ENCODE data around the gene RBM14.
A peak's percentile ranks its signal among the peaks of the same experiment; 100 is the strongest.

Gene RBM14

DNA sequence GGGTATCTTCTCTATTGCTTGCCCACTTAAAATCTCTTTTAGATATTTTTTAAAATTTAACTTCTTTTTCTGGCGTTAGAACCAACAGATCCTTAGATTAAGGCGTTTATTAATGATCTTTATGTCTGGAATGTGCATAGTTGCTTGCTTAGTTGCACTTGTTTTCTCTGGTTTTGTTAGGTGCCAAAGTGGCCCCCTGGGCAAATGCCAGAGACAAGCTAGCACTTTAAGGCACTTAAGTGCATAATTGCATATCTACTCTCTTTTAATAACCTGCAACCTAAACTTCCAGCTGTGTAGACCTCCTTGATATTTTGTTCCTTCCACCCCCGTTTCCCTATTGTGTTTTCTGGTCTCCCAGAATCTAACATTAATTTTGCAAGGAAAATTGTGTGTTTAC lies 25.4 kb downstream of the RBM14 start:
- Histone ChIP-seq H3K4me3 (ENCODE audit: low read depth in 1 of 2, low read length in 2 of 2) (peak overlapping the region in 1 of 2 experiments; percentile 8; a peak in 1 of 4 replicates), H3K9ac (ENCODE audit: low read depth, low read length) (no peak overlapping the region), H3K27ac (ENCODE audit: low read length) (no peak overlapping the region), H3K4me2 (ENCODE audit: insufficient read depth, low read length) (peak overlapping the region; percentile 78), H3K27me3 (ENCODE audit: insufficient read depth, low read length, poor library complexity) (no peaks in the 10 kb centered on the region), H3K79me2 (ENCODE audit: insufficient read depth, low read length) (peaks cover 97% of the 10 kb centered on the region), H3K9me3 (ENCODE audit: insufficient read depth, low read length, severe bottlenecking) (no peaks in the 10 kb centered on the region), H3K36me3 (ENCODE audit: insufficient read depth, low read length) (peaks cover 86% of the 10 kb centered on the region), H3K4me1 (ENCODE audit: insufficient read depth, low read length) (peaks cover 72% of the 10 kb centered on the region), H4K20me1 (ENCODE audit: insufficient read depth, low read length) (peaks cover 83% of the 10 kb centered on the region), H2AFZ (ENCODE audit: low read depth, low read length) (no peak overlapping the region)
- no peak for TF ChIP-seq EZH2 (IDR thresholded peaks at IDR 0.05; ENCODE audit: borderline replicate concordance, low read depth, low read length, severe bottlenecking)
- TF ChIP-seq, protein P1, sequence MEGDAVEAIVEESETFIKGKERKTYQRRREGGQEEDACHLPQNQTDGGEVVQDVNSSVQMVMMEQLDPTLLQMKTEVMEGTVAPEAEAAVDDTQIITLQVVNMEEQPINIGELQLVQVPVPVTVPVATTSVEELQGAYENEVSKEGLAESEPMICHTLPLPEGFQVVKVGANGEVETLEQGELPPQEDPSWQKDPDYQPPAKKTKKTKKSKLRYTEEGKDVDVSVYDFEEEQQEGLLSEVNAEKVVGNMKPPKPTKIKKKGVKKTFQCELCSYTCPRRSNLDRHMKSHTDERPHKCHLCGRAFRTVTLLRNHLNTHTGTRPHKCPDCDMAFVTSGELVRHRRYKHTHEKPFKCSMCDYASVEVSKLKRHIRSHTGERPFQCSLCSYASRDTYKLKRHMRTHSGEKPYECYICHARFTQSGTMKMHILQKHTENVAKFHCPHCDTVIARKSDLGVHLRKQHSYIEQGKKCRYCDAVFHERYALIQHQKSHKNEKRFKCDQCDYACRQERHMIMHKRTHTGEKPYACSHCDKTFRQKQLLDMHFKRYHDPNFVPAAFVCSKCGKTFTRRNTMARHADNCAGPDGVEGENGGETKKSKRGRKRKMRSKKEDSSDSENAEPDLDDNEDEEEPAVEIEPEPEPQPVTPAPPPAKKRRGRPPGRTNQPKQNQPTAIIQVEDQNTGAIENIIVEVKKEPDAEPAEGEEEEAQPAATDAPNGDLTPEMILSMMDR (IDR thresholded peaks at IDR 0.05; ENCODE audit: borderline replicate concordance, extremely low read depth, low read length, poor library complexity, severe bottlenecking): no peak
- ATAC-seq (ENCODE audit: insufficient read depth, low read depth) (no peak), DNase-seq (no peak)

DNA sequence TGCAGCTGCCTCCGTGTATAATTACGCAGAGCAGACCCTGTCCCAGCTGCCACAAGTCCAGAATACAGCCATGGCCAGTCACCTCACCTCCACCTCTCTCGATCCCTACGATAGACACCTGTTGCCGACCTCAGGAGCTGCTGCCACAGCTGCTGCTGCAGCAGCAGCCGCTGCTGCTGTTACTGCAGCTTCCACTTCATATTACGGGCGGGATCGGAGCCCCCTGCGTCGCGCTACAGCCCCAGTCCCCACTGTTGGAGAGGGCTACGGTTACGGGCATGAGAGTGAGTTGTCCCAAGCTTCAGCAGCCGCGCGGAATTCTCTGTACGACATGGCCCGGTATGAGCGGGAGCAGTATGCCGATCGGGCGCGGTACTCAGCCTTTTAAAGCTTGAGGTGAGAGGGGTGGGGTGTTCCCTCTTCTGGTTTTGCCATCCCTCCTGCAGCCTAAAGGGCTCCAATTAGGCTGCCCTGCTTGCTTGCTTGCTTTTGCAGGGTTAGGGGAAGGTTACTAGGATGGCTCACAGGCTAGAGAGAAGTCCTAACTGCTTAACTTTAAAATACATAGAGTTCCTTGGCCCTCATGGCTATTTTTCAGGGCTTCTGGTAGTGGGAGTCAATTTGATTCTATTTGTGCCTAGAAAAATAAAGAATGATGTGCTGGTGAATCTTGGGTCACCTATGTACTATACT lies 27.5 kb downstream of the RBM14 start:
- TF ChIP-seq, protein P1 (IDR thresholded peaks at IDR 0.05; ENCODE audit: borderline replicate concordance, extremely low read depth, low read length, poor library complexity, severe bottlenecking): no peak
- TF ChIP-seq EZH2 (IDR thresholded peaks at IDR 0.05; ENCODE audit: borderline replicate concordance, low read depth, low read length, severe bottlenecking): no peak
- Histone ChIP-seq H3K4me2 (ENCODE audit: insufficient read depth, low read length) (peak overlapping the region; percentile 78; the same call in 1 of the 2 replicates), H4K20me1 (ENCODE audit: insufficient read depth, low read length) (peaks cover 98% of the 10 kb centered on the region), H3K79me2 (ENCODE audit: insufficient read depth, low read length) (peaks cover 100% of the 10 kb centered on the region), H3K36me3 (ENCODE audit: insufficient read depth, low read length) (peaks cover 98% of the 10 kb centered on the region), H3K4me3 (ENCODE audit: low read depth in 1 of 2, low read length in 2 of 2) (peak overlapping the region in 1 of 2 experiments; percentile 3; a peak in 1 of 4 replicates), H3K4me1 (ENCODE audit: insufficient read depth, low read length) (peaks cover 59% of the 10 kb centered on the region), H3K9me3 (ENCODE audit: insufficient read depth, low read length, severe bottlenecking) (no peaks in the 10 kb centered on the region), H3K9ac (ENCODE audit: low read depth, low read length) (no peak overlapping the region), H2AFZ (ENCODE audit: low read depth, low read length) (no peak overlapping the region), H3K27ac (ENCODE audit: low read length) (no peak overlapping the region), H3K27me3 (ENCODE audit: insufficient read depth, low read length, poor library complexity) (no peaks in the 10 kb centered on the region)
- no peak for ATAC-seq (ENCODE audit: insufficient read depth, low read depth)
- no peak for DNase-seq

DNA sequence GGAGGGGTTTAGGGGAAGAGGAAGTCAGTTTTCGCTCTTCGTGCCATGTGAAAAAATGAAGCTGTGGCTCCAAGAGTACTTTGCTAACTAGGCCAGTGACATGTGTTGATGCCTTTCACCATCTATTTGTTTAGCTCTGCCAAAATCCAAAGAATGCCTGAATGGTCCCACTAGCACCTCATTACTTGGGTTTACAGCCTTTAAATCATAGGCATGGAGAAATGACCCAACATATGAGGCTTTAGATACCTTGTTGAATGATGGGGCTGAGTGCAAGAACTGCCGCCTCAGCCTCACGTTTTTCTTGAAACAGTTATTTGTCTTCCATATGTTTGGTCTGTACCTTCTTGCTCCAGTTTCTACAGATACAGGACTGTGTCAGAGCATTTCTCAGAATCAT lies 30.4 kb downstream of the RBM14 start:
- peaks cover 94% of the 10 kb centered on the region for H4K20me1 ChIP-seq (ENCODE audit: insufficient read depth, low read length)
- DNase-seq: no peak
- no peak for TF ChIP-seq EZH2 (IDR thresholded peaks at IDR 0.05; ENCODE audit: borderline replicate concordance, low read depth, low read length, severe bottlenecking)
- TF ChIP-seq, protein P1 (IDR thresholded peaks at IDR 0.05; ENCODE audit: borderline replicate concordance, extremely low read depth, low read length, poor library complexity, severe bottlenecking): no peak
- ATAC-seq (ENCODE audit: insufficient read depth, low read depth): no peak
- H3K27me3 ChIP-seq (ENCODE audit: insufficient read depth, low read length, poor library complexity): no peaks in the 10 kb centered on the region
- peaks cover 31% of the 10 kb centered on the region for H3K4me1 ChIP-seq (ENCODE audit: insufficient read depth, low read length)
- no peak overlapping the region for H3K9ac ChIP-seq (ENCODE audit: low read depth, low read length)
- no peak overlapping the region for H2AFZ ChIP-seq (ENCODE audit: low read depth, low read length)
- no peak overlapping the region for H3K27ac ChIP-seq (ENCODE audit: low read length)
- peaks cover 98% of the 10 kb centered on the region for H3K79me2 ChIP-seq (ENCODE audit: insufficient read depth, low read length)
- no peaks in the 10 kb centered on the region for H3K9me3 ChIP-seq (ENCODE audit: insufficient read depth, low read length, severe bottlenecking)
- peaks cover 94% of the 10 kb centered on the region for H3K36me3 ChIP-seq (ENCODE audit: insufficient read depth, low read length)
- H3K4me2 ChIP-seq (ENCODE audit: insufficient read depth, low read length): no peak overlapping the region
- no peak overlapping the region for H3K4me3 ChIP-seq (ENCODE audit: low read depth in 1 of 2, low read length in 2 of 2)

Measured in DND-41 (cell line).